Neural progenitor cell (in vitro differentiated cells): Measurements from ENCODE around the gene NAP1L4.

Experiments
- EZH2phosphoT487 ChIP-seq: fragments of 200-600 bp; sonication (generic); IDR thresholded peaks from 2 replicates; pipeline ENCODE4 v1.6.1; 2017; ENCODE audit warnings: antibody characterized with exemption
- TF ChIP-seq, protein P1 (sequence below): fragments of 200-600 bp; sonication (generic); IDR thresholded peaks from 2 replicates; pipeline ENCODE4 v1.5.1; 2017; ENCODE audit warnings: antibody characterized with exemption, mild to moderate bottlenecking

DNA sequence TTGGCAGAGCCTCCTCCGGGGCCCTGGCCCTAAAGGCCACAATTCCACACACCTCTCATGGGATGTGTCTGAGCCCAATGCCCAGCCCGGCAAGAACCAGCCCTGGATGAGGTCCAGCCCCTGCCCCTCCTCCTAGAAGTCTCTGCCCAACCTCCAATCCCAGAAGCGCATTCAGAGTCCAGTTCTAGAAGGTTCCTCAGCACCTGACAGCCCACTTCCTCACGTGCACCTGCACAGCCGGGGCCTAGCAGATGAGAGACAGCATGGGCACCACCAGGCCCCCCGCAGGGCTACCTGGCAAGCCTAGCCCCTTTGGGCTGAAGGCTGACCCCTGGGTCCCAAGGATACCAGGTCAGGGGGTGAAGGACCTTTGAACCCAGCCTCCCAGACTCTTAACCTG is 95.1 kb downstream of the NAP1L4 start:
- TF ChIP-seq EZH2phosphoT487: no peak
- TF ChIP-seq, protein P1, sequence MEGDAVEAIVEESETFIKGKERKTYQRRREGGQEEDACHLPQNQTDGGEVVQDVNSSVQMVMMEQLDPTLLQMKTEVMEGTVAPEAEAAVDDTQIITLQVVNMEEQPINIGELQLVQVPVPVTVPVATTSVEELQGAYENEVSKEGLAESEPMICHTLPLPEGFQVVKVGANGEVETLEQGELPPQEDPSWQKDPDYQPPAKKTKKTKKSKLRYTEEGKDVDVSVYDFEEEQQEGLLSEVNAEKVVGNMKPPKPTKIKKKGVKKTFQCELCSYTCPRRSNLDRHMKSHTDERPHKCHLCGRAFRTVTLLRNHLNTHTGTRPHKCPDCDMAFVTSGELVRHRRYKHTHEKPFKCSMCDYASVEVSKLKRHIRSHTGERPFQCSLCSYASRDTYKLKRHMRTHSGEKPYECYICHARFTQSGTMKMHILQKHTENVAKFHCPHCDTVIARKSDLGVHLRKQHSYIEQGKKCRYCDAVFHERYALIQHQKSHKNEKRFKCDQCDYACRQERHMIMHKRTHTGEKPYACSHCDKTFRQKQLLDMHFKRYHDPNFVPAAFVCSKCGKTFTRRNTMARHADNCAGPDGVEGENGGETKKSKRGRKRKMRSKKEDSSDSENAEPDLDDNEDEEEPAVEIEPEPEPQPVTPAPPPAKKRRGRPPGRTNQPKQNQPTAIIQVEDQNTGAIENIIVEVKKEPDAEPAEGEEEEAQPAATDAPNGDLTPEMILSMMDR: no peak
